Effector memory CD8-positive, alpha-beta T cell (primary cell): ENCODE results near the gene TMEM135.
"Not testable (repeated sequence)": the region's sequence is repeated elsewhere in the genome, so short reads cannot be mapped to it uniquely, and the experiment has no call there.

Experiments used
- ATAC-seq: fragments of 150-1000 bp; cut with Tn5 transposase; replicated peaks from 2 replicates; pipeline ENCODE4 v1.10.0; 2021; ENCODE audit warnings: mild to moderate bottlenecking, moderate library complexity
- DNase-seq, 3 experiments: peaks; one replicate each; pipeline ENCODE4 v3.0.0; 2021
- H3K27ac Mint-ChIP-seq, 2 donors: one replicate each; pipeline ENCODE4 v1.8.0; 2022; ENCODE audit warnings: mild to moderate bottlenecking in 2 of 2, mixed read lengths in 2 of 2, moderate library complexity in 2 of 2
- H3K27me3 Mint-ChIP-seq, 2 donors: one replicate each; pipeline ENCODE4 v1.8.0; 2022; ENCODE audit warnings: mixed read lengths in 2 of 2
- H3K36me3 Mint-ChIP-seq: one replicate; pipeline ENCODE4 v1.8.0; 2022; ENCODE audit warnings: mild to moderate bottlenecking, moderate library complexity, mixed read lengths; ENCODE audit not compliant: insufficient read depth
- H3K4me1 Mint-ChIP-seq, 2 donors: one replicate each; pipeline ENCODE4 v1.8.0; 2022; ENCODE audit warnings: low read depth in 2 of 2, mixed read lengths in 2 of 2
- H3K4me3 Mint-ChIP-seq, 2 donors: one replicate each; pipeline ENCODE4 v1.8.0; 2022; ENCODE audit warnings: mild to moderate bottlenecking in 2 of 2, mixed read lengths in 2 of 2, moderate library complexity in 2 of 2
- H3K9me3 Mint-ChIP-seq, 2 donors: one replicate each; pipeline ENCODE4 v1.8.0; 2022; ENCODE audit warnings: mixed read lengths in 2 of 2

TMEM135 gene

DNA sequence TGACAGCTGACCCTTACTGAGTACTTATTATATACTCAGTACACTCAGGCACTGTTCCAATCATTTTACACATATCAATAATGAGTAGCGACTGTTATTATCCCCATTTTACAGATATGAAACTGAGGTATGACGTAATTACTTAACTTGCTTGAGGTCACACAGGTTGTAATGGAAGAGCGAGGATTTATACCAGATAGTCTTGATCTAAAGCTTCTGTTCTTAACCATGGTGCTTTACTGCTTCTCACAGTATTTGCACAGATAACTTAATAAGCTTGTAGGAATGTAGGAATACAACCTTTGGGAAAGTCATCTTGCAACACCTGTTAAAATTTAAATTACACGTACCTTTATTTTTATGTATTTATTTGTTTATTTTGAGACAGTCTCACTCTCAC, 31.7 kb upstream of the TMEM135 start:
- Mint-ChIP-seq H3K4me1 (no peaks in the 10 kb centered on the region), H3K4me3 (no peak overlapping the region), H3K27me3 (peaks cover 0 to 15% of the 10 kb centered on the region in 2 donors), H3K36me3 (no peaks in the 10 kb centered on the region), H3K27ac (no peak overlapping the region), H3K9me3 (no peaks in the 10 kb centered on the region)
- DNase-seq = no peak
- ATAC-seq = no peak

DNA sequence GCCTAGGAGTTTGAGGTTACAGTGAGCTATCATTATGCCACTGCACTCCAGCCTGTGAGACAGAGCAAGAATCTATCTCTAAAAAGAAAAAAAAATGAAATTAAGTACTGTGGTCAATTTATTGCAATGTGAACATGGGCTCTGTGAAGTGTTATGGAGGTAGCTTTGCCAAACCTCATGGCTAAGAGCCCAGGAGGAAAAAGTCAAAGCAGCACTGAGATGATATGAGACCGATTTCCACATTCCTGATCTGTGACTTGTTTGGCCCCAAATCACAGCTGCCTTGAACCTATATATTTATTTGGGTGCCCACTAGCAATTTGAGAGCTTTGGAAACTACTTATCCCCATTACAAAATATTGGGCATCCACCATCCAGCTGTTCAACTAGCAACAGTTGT, 29.8 kb upstream of the TMEM135 start:
- H3K36me3 Mint-ChIP-seq = no peaks in the 10 kb centered on the region
- H3K27me3 Mint-ChIP-seq = peaks cover 0 to 9% of the 10 kb centered on the region in 2 donors
- ATAC-seq (no peak), DNase-seq (no peak)
- H3K4me1 Mint-ChIP-seq = no peaks in the 10 kb centered on the region
- no peak overlapping the region for H3K4me3 Mint-ChIP-seq
- no peaks in the 10 kb centered on the region for H3K9me3 Mint-ChIP-seq
- no peak overlapping the region for H3K27ac Mint-ChIP-seq

DNA sequence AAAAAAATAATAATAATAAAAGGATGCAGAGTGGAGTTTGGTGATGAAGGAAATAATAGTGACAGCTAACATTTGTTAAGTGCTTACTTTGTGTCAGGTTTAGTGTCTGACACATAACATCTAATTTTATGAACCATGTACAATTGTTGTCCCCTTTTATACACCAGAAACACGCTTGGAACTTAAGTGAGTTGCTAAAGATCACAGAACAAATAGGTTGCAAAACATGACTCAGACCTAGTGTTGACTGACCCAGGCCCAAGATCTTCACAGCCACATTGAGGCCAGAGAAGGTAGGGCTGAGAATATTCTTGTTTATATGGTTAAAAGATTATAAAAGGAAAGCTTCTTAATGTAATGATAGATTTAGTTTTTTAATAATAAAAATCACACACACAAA, 25.6 kb upstream of the TMEM135 start:
- DNase-seq (no peak), ATAC-seq (no peak)
- H3K36me3 Mint-ChIP-seq = no peaks in the 10 kb centered on the region
- H3K4me1 Mint-ChIP-seq = no peaks in the 10 kb centered on the region
- H3K27ac Mint-ChIP-seq = no peak overlapping the region
- H3K4me3 Mint-ChIP-seq = no peak overlapping the region
- H3K9me3 Mint-ChIP-seq = no peaks in the 10 kb centered on the region
- H3K27me3 Mint-ChIP-seq = no peaks in the 10 kb centered on the region

DNA sequence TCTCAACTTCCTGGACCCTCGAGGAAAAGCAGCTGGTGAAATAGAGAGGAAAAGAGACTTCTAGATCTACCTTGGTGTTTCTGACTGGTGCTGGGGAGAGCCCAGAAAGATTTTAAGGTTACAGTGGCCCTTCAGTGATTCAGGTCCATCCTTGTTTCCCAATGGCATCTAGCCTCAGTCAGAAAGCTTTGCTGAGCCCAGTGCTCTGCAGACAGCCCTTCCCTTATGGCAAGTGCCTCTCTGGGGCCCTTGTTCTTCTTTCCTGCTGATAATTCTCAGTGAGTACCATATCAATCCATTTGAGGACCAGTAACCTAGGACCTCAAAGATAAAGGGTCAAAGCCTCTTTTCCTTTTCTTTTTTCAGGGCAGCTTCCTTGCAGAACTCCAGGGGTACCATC, 25.1 kb upstream of the TMEM135 start:
- Mint-ChIP-seq H3K36me3 (no peaks in the 10 kb centered on the region), H3K27ac (no peak overlapping the region), H3K4me1 (no peaks in the 10 kb centered on the region), H3K9me3 (no peaks in the 10 kb centered on the region), H3K4me3 (no peak overlapping the region), H3K27me3 (no peaks in the 10 kb centered on the region)
- DNase-seq (no peak), ATAC-seq (no peak)

DNA sequence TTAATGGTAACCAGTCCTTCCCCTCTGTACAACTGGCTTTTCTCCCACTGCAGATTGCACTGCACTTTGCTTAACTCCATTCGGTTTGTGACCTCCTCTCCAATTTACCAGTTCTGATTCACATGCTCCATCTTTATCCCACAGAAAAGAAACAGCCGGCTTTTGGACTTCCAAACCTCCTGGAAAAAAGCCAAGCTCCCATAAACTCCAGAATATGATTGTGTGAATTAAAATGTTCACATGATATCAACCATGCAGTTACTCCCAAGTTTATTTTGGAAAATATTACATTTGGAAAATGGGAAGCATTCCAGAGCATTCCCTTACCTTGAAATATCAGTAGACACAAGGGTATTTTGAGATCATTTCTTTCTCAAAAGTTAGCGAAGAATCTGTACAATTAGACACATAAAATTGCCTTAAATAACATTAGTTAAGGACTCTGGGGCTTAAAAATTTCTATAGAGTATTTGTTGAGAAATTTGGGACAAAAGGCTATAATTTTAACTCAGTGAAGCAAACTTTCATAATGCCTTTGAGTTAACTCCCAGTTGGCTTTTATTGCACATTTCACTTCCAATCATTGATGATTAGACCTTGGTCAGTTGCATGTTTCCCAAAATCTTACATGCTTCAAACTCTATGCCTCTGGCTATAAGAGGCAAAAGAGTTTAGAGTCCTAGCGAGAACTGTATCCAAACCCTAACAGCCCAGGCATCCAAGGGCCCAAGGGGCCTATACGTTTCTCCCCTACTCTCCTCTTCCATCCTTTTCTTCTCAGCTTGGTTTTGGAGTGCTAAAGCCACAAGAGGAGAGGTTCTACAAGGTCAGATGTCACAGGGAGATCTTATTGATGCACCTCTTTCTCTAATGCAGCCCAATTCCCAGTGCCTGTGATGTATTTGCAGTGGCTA, 23.6 kb upstream of the TMEM135 start:
- DNase-seq (no peak), ATAC-seq (no peak)
- H3K36me3 Mint-ChIP-seq = peaks cover 3% of the 10 kb centered on the region
- peaks cover 0 to 7% of the 10 kb centered on the region in 2 donors for H3K27me3 Mint-ChIP-seq
- no peaks in the 10 kb centered on the region for H3K9me3 Mint-ChIP-seq
- H3K27ac Mint-ChIP-seq = no peak overlapping the region
- no peaks in the 10 kb centered on the region for H3K4me1 Mint-ChIP-seq
- no peak overlapping the region for H3K4me3 Mint-ChIP-seq

DNA sequence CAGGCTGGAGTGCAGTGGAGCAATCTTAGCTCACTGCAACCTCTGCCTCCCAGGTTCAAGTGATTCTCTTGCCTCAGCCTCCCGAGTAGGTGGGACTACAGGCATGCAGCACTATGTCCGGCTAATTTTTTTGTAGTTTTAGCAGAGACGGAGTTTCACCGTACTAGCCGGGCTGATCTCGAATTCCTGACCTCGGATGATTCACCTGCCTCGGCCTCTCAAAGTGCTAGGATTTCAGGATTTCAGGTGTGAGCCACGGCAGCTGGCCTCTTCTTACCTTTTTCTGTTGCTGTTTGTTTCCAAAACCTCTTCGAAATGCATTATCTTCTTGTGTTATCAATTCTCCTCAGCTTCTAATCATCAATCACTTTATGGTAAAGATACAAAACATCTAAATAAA, 22.1 kb upstream of the TMEM135 start:
- Mint-ChIP-seq H3K4me1 (no peaks in the 10 kb centered on the region), H3K9me3 (no peaks in the 10 kb centered on the region), H3K27me3 (peaks cover 0 to 17% of the 10 kb centered on the region in 2 donors), H3K36me3 (peaks cover 3% of the 10 kb centered on the region), H3K4me3 (no peak overlapping the region), H3K27ac (no peak overlapping the region)
- ATAC-seq (no peak), DNase-seq (no peak)

DNA sequence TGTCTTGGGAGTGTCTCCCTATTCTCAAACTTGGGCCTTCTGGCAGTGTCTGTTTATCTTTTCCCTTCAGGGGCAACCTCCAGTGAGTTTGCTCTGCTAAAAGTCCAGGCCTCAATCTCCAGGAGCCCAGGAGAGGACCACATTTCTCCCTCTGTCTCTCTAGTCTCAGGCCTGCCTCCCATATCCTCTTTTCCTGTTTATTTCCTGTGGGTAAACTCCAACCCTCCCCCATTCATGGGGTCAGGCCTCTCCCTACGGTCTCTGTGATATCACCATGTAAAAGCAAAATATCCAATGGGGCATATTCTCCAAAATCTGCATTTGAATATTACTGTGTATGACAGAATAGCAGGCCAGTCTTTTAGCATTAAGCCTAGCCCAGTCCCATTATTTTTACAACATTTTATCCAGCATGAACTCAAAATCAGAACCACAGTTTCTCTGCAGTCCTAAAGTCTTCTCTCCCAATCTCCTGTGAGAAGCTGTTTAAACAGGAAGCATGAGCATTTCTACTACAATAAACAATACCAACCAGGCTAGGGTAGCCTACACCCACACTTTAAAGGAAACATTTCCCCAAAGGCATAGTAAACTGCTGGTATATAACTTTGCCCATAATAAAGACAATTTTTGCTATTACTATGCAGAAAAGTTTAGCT, 18.0 kb upstream of the TMEM135 start:
- ATAC-seq (no peak), DNase-seq (no peak)
- no peak overlapping the region for H3K4me3 Mint-ChIP-seq
- peaks cover 3% of the 10 kb centered on the region for H3K36me3 Mint-ChIP-seq
- no peaks in the 10 kb centered on the region for H3K9me3 Mint-ChIP-seq
- H3K27me3 Mint-ChIP-seq = peaks cover 12 to 22% of the 10 kb centered on the region in 2 donors
- no peaks in the 10 kb centered on the region for H3K4me1 Mint-ChIP-seq
- no peak overlapping the region for H3K27ac Mint-ChIP-seq

DNA sequence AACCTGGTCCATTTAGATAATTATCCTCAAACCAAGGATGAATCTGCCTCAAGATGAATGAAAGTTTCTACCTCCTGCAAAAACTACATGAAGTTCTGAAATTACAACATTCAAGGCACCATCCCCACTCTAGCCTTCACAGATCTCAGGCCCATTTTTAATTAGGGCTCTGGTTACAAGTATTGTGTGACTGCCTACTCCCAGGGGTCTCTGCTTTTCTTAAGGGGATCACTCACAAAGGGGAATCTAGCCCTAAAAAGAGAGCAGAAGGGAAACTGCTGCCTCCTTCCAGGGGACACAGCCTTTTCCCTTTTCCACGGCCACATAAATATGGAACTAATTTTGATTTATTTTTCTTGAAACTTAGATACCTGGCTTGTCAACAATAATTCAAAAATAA, 17.4 kb upstream of the TMEM135 start:
- H3K4me3 Mint-ChIP-seq = no peak overlapping the region

DNA sequence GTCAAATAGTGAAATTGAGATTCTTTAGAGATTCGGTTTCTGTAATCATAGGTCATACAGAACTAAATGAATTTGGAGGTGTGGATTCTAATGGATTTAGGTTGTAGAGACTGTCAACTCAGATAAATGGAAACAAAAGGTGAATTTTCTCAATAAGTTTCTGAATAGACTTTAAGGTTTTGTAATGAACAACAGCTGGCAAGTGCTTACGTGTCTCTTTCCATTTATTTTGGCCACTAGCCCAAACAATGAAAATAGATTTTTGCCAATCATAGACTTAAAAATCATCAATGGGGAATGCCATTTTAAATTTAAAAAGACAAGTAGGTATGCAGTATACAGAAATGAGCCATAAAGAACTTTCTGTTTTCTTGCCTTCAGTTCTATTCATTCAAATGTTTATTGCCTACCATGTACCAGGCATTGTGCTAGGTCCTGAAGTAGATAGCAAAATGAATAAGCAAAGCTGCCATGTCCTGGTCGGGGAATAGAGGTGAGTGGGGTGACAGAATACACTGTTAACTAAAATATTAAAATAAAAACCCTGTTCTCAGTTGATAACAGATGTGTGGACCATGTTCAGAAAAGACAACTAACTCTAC, 16.9 kb upstream of the TMEM135 start:
- Mint-ChIP-seq H3K36me3 (peaks cover 3% of the 10 kb centered on the region), H3K9me3 (no peaks in the 10 kb centered on the region)
- no peak for DNase-seq

More for the DNA sequence above, 17.4 kb upstream of the TMEM135 start:
- no peak for ATAC-seq
- Mint-ChIP-seq H3K27ac (no peak overlapping the region), H3K9me3 (no peaks in the 10 kb centered on the region), H3K4me1 (no peaks in the 10 kb centered on the region), H3K27me3 (peaks cover 12 to 22% of the 10 kb centered on the region in 2 donors), H3K36me3 (peaks cover 3% of the 10 kb centered on the region)
- no peak for DNase-seq

DNA sequence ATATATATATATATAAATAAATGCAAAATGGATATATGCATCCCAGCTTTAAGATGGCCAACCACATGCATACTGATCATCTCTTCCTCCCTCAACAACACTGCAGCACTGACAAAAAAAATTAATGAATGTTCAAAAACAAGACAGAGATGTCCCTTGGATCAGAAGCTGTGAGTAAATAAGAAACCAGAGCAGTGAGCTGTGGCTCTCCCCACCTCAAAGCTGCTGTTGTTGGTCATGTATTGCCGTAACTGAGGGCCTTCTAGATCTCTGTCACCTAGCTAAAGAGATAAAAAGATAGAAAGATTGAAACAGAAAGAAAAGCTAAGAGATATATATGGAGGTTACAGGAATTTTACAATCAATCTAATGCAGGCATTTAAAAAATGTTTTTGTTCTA, 15.5 kb upstream of the TMEM135 start:
- H3K36me3 Mint-ChIP-seq = peaks cover 3% of the 10 kb centered on the region
- H3K4me1 Mint-ChIP-seq = no peaks in the 10 kb centered on the region
- H3K27ac Mint-ChIP-seq = no peak overlapping the region
- H3K4me3 Mint-ChIP-seq = no peak overlapping the region
- peaks cover 12 to 22% of the 10 kb centered on the region in 2 donors for H3K27me3 Mint-ChIP-seq
- ATAC-seq (no peak), DNase-seq (no peak)
- H3K9me3 Mint-ChIP-seq = no peaks in the 10 kb centered on the region

More for the DNA sequence above, 16.9 kb upstream of the TMEM135 start:
- H3K27ac Mint-ChIP-seq = no peak overlapping the region
- H3K4me1 Mint-ChIP-seq = no peaks in the 10 kb centered on the region
- H3K27me3 Mint-ChIP-seq = peaks cover 12 to 22% of the 10 kb centered on the region in 2 donors
- H3K4me3 Mint-ChIP-seq = no peak overlapping the region
- ATAC-seq = no peak

DNA sequence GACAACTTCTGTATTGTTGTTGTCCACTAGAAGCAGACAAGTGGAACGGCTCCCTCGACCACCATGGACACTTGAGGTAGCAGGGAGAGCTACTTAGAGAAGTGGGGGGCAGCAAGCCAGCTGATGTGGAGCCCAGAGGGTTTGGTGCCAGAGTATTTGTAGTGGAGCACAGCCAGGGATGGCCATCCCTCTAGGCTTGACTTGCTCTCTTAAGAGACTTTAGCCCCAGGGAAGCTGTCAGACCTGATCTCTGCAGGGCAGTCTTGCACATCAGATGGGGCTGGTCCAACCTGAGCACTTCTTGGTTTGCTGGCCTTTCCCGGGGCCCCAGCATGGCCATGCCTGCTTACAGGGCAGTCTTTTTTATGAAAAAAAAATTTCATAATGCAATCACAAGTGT, 15.0 kb upstream of the TMEM135 start:
- no peaks in the 10 kb centered on the region for H3K9me3 Mint-ChIP-seq
- ATAC-seq (no peak), DNase-seq (no peak)
- peaks cover 3% of the 10 kb centered on the region for H3K36me3 Mint-ChIP-seq
- no peaks in the 10 kb centered on the region for H3K4me1 Mint-ChIP-seq
- H3K27ac Mint-ChIP-seq = no peak overlapping the region
- no peak overlapping the region for H3K4me3 Mint-ChIP-seq
- peaks cover 12 to 22% of the 10 kb centered on the region in 2 donors for H3K27me3 Mint-ChIP-seq

DNA sequence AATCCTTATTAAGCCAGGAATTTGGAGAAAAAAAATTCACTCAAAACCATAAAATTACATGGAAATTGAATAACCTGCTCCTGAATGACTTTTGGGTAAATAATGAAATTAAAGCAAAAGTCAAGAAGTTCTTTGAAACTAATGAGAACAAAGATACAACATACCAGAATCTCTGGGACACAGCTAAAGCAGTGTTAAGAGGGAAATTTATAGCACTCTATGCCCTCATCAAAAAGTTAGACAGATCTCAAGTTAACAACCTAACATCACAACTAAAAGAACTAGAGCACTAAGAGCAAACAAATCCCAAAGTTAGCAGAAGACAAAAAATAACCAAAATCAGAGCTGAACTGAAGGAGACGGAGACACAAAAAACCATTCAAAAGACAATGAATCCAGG, 11.3 kb upstream of the TMEM135 start:
- H3K27me3 Mint-ChIP-seq = peaks cover 6 to 12% of the 10 kb centered on the region in 2 donors
- not testable (repeated sequence) for ATAC-seq, H3K9me3 Mint-ChIP-seq, H3K36me3 Mint-ChIP-seq, H3K4me3 Mint-ChIP-seq, DNase-seq, H3K27ac Mint-ChIP-seq, H3K4me1 Mint-ChIP-seq

DNA sequence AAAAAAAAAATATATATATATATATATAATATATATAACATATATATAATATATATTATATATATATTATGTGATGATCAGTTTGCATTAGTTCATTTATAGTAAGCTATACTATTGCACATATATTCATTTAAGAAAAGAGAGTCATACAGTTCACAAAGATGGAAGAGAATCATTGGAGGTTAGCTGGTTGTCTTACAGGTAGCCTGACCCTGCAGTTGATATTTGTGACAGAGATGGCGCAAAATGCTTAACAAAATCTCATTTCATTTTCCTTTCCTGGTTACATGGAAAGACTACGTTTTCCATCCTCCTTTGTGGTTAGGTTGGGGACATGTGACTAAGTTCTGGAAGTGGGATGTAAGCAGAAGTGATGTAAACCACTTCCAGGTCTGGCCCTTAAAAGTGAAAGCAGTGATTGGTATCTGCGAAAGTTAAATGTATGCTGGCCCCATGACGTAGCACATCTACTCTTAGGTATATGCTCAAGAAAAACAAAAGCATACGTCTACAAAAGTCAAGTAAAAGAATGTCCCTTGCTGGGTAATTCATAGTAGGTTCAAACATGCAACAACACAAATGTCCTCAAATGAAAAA, 7.2 kb upstream of the TMEM135 start:
- peak in 1 of 3 experiments; percentile 2 for DNase-seq
- Mint-ChIP-seq H3K4me3 (peak overlapping the region in 1 of 2 donors; percentile 30), H3K27ac (peak overlapping the region in 1 of 2 donors; percentile 15), H3K4me1 (peaks cover 4 to 9% of the 10 kb centered on the region in 2 donors), H3K27me3 (no peaks in the 10 kb centered on the region), H3K36me3 (no peaks in the 10 kb centered on the region), H3K9me3 (no peaks in the 10 kb centered on the region)
- peak; percentile 70 for ATAC-seq
